Measurements from ENCODE around the gene RNF224. TPM values are rescaled to one million over a fixed set of nuclear protein-coding genes. Genes with fewer than 3 reads are reported as not detected.

The RNF224 gene
- total and polyA plus RNA-seq, 2 of the 13 experiments (the other 11 are each of a cell fraction or from before 2014, with no cell fraction given), result 0.09 TPM; not detected in 1

DNA sequence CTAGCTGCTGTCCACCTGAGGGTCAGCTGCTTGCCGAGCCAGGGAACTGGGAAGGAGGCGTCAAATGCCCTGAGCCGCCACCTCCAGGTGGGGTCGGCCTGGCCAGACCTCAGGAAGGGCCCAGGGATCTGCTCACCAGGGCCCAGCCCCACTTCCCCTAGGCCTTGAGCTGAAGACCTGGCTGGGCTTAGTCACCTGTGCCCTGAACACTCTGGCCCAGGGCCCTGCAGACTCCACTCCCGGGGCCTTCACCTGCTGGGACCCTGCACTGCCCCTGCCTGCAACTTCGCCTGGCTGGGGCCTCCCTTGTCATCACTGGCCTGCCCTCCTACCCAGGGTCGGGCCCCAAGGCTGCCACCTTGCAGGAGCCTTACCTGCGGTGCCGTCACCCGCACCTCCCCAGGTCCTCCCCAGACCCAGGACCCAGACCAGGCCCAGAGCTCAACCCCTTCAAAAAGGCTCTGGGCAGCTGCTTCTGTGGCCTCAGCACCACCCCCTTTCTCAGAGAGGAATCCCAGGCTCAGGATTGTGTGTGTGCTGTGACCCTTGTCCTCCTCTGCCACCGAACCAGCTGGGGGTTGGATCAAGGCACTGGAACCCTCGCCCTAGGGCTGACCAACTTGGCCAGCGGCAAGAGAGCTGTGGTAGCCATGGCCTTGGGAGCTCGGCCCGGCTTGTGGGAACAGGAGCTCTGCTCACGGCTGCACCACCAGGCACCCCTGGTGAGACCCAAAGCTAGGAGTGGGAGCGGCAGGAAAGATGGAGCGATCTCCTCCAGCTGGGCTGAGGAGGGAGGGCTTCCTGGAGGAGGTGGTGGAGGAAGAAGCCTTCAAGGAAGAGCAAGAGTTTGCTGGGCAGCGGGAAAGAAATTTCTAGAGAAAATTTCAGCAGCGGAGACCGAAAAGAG is 26.7 kb downstream of the RNF224 start (continued):
- TF ChIP-seq, protein P1, sequence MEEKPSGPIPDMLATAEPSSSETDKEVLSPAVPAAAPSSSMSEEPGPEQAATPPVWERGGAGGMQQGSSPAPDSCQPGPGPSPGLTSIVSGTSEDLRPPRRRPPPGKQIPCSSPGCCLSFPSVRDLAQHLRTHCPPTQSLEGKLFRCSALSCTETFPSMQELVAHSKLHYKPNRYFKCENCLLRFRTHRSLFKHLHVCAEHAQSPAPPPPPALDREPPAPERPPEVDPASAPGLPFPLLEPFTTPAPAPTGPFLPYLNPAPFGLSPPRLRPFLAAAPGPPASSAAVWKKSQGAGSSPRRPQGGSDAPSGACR (CRISPR knock-in tag; IDR thresholded peaks at IDR 0.05), result no peak
- TF ChIP-seq TAF15 (IDR thresholded peaks at IDR 0.05; ENCODE audit: low read depth, low read length, poor library complexity, severe bottlenecking) (no peak), ZFYVE20 (CRISPR knock-in tag; IDR thresholded peaks at IDR 0.05; ENCODE audit: borderline replicate concordance, low read depth) (no peak), SIN3B (IDR thresholded peaks at IDR 0.05; ENCODE audit: low read length) (no peak), RFXANK (CRISPR knock-in tag; IDR thresholded peaks at IDR 0.05) (no peak), GTF2F1 (IDR thresholded peaks at IDR 0.05; ENCODE audit: low read length) (no peak), ZZZ3 (CRISPR knock-in tag; IDR thresholded peaks at IDR 0.05; ENCODE audit: borderline replicate concordance) (no peak), NFKBIZ (CRISPR knock-in tag; IDR thresholded peaks at IDR 0.05) (no peak), ZNF256 (CRISPR knock-in tag; conservative IDR thresholded peaks at IDR 0.05) (no peak), ATF7 (IDR thresholded peaks at IDR 0.05) (no peak), ATF7 (CRISPR knock-in tag; IDR thresholded peaks at IDR 0.05) (no peak), PITX1 (CRISPR knock-in tag; IDR thresholded peaks at IDR 0.05) (peak; percentile 57; the same call in 1 of the 2 replicates), ZNF577 (CRISPR knock-in tag; IDR thresholded peaks at IDR 0.05; ENCODE audit: borderline replicate concordance, low read depth) (no peak), ZNF329 (CRISPR knock-in tag; IDR thresholded peaks at IDR 0.05; ENCODE audit: low read depth) (no peak), ETV6 (CRISPR knock-in tag; conservative IDR thresholded peaks at IDR 0.05) (0 out of 2 replicates have a peak, but pooled peaks have one; percentile 38), ZNF550 (CRISPR knock-in tag; IDR thresholded peaks at IDR 0.05; ENCODE audit: borderline replicate concordance) (no peak), NR2F6 (IDR thresholded peaks at IDR 0.05) (peak; percentile 9; the same call in 1 of the 2 replicates), NR2F6 (CRISPR knock-in tag; IDR thresholded peaks at IDR 0.05) (no peak), FOXO1 (CRISPR knock-in tag; IDR thresholded peaks at IDR 0.05) (no peak), ZNF326 (CRISPR knock-in tag; IDR thresholded peaks at IDR 0.05; ENCODE audit: borderline replicate concordance) (no peak), ZNF781 (CRISPR knock-in tag; IDR thresholded peaks at IDR 0.05; ENCODE audit: borderline replicate concordance, not compliant biosample characterization) (no peak), MTF1 (CRISPR knock-in tag; IDR thresholded peaks at IDR 0.05) (no peak)
- TF ChIP-seq, protein P2, sequence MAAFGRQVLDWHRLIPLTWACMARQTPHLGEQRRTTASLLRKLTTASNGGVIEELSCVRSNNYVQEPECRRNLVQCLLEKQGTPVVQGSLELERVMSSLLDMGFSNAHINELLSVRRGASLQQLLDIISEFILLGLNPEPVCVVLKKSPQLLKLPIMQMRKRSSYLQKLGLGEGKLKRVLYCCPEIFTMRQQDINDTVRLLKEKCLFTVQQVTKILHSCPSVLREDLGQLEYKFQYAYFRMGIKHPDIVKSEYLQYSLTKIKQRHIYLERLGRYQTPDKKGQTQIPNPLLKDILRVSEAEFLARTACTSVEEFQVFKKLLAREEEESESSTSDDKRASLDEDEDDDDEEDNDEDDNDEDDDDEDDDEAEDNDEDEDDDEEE (CRISPR knock-in tag; IDR thresholded peaks at IDR 0.05), result peak; percentile 72; the same call in 1 of the 2 replicates
- TF ChIP-seq, protein P3, sequence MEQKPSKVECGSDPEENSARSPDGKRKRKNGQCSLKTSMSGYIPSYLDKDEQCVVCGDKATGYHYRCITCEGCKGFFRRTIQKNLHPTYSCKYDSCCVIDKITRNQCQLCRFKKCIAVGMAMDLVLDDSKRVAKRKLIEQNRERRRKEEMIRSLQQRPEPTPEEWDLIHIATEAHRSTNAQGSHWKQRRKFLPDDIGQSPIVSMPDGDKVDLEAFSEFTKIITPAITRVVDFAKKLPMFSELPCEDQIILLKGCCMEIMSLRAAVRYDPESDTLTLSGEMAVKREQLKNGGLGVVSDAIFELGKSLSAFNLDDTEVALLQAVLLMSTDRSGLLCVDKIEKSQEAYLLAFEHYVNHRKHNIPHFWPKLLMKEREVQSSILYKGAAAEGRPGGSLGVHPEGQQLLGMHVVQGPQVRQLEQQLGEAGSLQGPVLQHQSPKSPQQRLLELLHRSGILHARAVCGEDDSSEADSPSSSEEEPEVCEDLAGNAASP (CRISPR knock-in tag; IDR thresholded peaks at IDR 0.05; ENCODE audit: borderline replicate concordance), result no peak
- TF ChIP-seq, protein P4, sequence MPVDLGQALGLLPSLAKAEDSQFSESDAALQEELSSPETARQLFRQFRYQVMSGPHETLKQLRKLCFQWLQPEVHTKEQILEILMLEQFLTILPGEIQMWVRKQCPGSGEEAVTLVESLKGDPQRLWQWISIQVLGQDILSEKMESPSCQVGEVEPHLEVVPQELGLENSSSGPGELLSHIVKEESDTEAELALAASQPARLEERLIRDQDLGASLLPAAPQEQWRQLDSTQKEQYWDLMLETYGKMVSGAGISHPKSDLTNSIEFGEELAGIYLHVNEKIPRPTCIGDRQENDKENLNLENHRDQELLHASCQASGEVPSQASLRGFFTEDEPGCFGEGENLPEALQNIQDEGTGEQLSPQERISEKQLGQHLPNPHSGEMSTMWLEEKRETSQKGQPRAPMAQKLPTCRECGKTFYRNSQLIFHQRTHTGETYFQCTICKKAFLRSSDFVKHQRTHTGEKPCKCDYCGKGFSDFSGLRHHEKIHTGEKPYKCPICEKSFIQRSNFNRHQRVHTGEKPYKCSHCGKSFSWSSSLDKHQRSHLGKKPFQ (CRISPR knock-in tag; IDR thresholded peaks at IDR 0.05; ENCODE audit: insufficient replicate concordance), result no peak
